LNCaP clone FGC (cell line): ENCODE data around the gene TNFRSF21.

Experiments used
- DNase-seq: peaks from one replicate; pipeline ENCODE4 v3.0.0-alpha.2; 2011; ENCODE audit warnings: low read depth
- H3K4me3 ChIP-seq: 2 replicates; pipeline ENCODE4 v1.5.1; 2011; ENCODE audit warnings: mild to moderate bottlenecking, low read depth, low read length, control low read depth
- TF ChIP-seq, protein P1 (sequence below): IDR thresholded peaks from 2 replicates; pipeline ENCODE4 v1.5.1; 2012; ENCODE audit warnings: mild to moderate bottlenecking; ENCODE audit not compliant: control insufficient read depth, insufficient read depth; ENCODE audit errors: extremely low read depth

TNFRSF21 gene

GRCh38 chr6:47308552-47309290, 984 bp downstream of the TNFRSF21 start:
- DNase-seq, result no peak
- TF ChIP-seq, protein P1, sequence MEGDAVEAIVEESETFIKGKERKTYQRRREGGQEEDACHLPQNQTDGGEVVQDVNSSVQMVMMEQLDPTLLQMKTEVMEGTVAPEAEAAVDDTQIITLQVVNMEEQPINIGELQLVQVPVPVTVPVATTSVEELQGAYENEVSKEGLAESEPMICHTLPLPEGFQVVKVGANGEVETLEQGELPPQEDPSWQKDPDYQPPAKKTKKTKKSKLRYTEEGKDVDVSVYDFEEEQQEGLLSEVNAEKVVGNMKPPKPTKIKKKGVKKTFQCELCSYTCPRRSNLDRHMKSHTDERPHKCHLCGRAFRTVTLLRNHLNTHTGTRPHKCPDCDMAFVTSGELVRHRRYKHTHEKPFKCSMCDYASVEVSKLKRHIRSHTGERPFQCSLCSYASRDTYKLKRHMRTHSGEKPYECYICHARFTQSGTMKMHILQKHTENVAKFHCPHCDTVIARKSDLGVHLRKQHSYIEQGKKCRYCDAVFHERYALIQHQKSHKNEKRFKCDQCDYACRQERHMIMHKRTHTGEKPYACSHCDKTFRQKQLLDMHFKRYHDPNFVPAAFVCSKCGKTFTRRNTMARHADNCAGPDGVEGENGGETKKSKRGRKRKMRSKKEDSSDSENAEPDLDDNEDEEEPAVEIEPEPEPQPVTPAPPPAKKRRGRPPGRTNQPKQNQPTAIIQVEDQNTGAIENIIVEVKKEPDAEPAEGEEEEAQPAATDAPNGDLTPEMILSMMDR, result no peak
- peak overlapping the region; percentile 67 for H3K4me3 ChIP-seq

DNA sequence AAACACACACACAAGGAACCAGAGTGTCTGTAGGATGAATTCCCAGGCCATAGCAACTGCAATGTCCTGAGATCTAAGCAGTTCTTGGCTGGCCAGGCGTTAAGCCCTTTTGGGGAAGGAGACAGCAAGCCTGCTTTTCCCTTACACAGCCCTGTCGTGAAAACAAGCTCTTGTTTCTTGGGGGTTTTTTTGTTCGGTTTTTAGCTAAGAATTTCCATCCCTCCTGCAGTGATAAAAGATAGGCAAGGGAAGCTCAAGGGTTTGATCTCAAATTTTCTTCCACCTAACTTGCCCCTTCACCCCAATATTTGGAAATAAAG, 1.5 kb downstream of the TNFRSF21 start:
- DNase-seq, result no peak
- TF ChIP-seq, protein P1, result no peak
- peak overlapping the region; percentile 67 for H3K4me3 ChIP-seq

DNA sequence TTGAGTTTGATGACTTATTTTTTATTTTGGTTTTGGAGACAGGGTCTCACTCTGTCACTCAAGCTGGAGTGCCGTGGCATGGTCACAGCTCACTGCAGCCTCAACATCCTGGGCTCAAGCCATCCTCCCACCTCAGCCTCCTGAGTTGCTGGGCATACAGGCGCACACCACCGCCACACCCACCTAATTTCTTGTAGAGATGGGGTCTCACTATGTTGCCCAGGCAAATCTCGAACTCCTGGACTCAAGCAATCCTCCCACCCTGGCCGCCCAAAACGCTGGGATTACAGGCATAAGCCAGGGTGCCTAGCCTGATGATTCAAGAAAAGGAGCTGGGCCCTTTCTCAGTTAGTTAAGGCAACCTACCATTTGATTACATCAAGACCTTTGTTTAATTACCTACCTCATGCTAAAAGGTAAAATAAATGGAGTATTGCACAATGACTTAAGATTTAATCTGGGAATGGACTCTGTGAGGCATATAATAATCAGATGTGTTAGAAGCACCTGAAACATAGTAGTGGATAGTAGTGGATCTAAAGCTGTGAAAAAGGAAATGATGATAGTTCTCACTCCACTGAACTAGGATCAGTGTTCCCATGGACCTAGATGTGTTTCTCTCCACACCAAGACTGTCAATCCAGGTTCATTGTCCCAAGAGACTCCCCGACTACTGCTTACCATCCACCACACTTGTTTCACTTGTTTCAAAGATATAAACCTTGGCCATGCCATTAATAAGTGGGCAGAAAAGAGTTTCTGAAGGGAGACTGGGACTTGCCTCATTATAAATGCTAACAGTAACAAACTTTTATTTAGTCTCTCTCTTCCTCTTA, 2.1 kb downstream of the TNFRSF21 start:
- no peak overlapping the region for H3K4me3 ChIP-seq

GRCh38 chr6:47306887-47307286, 2.8 kb downstream of the TNFRSF21 start:
- DNase-seq, result no peak
- no peak overlapping the region for H3K4me3 ChIP-seq
- TF ChIP-seq, protein P1, result no peak

More for the DNA sequence above, 2.1 kb downstream of the TNFRSF21 start:
- DNase-seq, result no peak
- TF ChIP-seq, protein P1, result no peak

DNA sequence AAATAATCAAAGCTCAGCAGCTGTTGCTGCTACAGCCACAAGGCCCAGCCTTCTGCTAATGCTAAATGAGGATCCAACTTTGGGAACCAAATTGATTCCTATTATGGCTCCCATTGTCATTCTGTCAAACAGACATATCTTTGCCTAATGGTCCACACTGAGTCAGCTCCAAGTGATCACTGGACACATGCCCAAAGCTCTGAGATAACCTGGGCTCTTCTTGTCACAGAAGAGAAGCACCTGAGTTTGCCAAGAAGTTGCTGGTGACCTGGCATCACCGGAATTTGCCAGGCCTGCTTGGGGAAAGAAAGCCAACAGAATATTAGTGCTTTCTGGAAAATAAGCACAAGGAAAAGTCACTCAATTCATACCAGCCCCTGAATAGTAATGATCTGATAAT, 5.8 kb downstream of the TNFRSF21 start:
- no peak overlapping the region for H3K4me3 ChIP-seq
- no peak for DNase-seq
- TF ChIP-seq, protein P1, result no peak

GRCh38 chr6:47303342-47303741, 6.4 kb downstream of the TNFRSF21 start:
- H3K4me3 ChIP-seq, result no peak overlapping the region
- TF ChIP-seq, protein P1, result no peak
- no peak for DNase-seq

GRCh38 chr6:47302043-47302442, 7.7 kb downstream of the TNFRSF21 start:
- no peak for DNase-seq
- TF ChIP-seq, protein P1, result no peak
- no peak overlapping the region for H3K4me3 ChIP-seq
